Esophagus muscularis mucosa (tissue), 3 donors: ENCODE results near the gene PPY.

Source experiments
- POLR2AphosphoS5 ChIP-seq, 2 donors: sonication (generic); formaldehyde crosslinking; IDR thresholded peaks; one replicate each; pipeline ENCODE4 v1.6.1; 2017; ENCODE audit warnings: antibody characterized with exemption in 2 of 2
- TF ChIP-seq, protein P1 (sequence below), 3 experiments: fragments of 200-600 bp in 2 of 3; fragments of 450-650 bp in 1 of 3; sonication (generic) in 2 of 3; IDR thresholded peaks; one replicate each; pipeline ENCODE4 v1.5.1; 2017 to 2019; ENCODE audit warnings: antibody characterized with exemption in 3 of 3, mild to moderate bottlenecking in 2 of 3, moderate library complexity in 1 of 3

DNA sequence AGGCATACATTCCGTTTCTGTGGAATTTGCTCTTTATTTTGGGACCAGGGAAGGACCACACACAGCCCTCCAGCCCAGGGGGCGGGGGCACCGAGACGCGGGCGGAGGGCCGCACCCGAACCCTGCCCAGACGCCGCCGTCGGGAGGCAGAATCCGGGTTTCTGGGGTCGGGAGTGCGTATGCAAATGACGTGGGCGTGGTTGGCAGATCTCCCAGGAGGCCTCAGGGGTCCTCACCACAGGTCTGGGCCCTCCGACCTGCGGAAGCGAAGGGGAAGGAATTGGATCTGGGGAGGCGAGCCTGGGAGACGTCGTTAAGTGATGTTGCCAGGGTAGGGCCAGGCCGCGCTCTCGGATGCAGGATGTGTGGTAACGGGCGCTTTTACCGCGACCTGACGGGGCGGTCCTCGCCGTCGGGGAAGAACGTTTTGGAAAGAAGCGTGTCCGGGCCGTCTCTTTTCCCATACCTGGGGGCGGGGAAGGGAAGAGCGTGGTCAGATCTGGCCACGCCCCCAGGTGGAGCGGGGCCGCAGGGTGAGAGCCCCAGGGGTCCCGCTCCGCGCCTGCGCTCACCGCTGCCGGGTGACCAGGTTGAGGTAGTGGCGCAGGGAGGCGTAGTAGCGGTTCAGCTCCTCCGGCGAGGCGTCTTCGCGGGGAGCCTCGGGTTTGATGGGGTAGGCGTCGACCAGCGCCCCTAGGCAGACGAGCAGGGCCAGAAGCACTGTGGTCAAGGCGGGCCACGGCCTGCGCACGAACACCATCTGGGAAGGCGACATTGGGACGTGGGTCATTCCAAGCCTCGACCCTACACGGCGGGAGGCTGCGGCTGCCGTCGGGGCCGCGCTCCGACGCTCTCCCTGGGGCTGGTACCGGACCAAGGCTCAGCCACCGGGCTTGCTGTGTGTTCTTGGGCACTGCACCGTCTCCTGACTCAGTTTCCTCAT lies 10.7 kb upstream of the PPY start:
- TF ChIP-seq POLR2AphosphoS5 (IDR thresholded peaks at IDR 0.05), result no peak
- TF ChIP-seq, protein P1, sequence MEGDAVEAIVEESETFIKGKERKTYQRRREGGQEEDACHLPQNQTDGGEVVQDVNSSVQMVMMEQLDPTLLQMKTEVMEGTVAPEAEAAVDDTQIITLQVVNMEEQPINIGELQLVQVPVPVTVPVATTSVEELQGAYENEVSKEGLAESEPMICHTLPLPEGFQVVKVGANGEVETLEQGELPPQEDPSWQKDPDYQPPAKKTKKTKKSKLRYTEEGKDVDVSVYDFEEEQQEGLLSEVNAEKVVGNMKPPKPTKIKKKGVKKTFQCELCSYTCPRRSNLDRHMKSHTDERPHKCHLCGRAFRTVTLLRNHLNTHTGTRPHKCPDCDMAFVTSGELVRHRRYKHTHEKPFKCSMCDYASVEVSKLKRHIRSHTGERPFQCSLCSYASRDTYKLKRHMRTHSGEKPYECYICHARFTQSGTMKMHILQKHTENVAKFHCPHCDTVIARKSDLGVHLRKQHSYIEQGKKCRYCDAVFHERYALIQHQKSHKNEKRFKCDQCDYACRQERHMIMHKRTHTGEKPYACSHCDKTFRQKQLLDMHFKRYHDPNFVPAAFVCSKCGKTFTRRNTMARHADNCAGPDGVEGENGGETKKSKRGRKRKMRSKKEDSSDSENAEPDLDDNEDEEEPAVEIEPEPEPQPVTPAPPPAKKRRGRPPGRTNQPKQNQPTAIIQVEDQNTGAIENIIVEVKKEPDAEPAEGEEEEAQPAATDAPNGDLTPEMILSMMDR (IDR thresholded peaks at IDR 0.05), result no peak
